Muscle layer of colon (tissue), 2 donors: ENCODE measurements around the gene ZNF480.
"Not testable (repeated sequence)": the region's sequence is repeated elsewhere in the genome, so short reads cannot be mapped to it uniquely, and the experiment has no call there.

Experiments
- H3K27ac ChIP-seq: one replicate; pipeline ENCODE4 v1.7.0; 2013; ENCODE audit warnings: low read depth, mild to moderate bottlenecking, low read length, moderate library complexity
- H3K27me3 ChIP-seq, 2 donors: one replicate each; pipeline ENCODE4 v1.7.0; 2013; ENCODE audit warnings: low read length in 2 of 2, mild to moderate bottlenecking in 2 of 2; ENCODE audit not compliant: insufficient read depth in 2 of 2, control insufficient read depth in 1 of 2
- H3K36me3 ChIP-seq: one replicate; pipeline ENCODE4 v1.7.0; 2013; ENCODE audit warnings: mild to moderate bottlenecking, low read length; ENCODE audit not compliant: insufficient read depth
- H3K4me1 ChIP-seq: one replicate; pipeline ENCODE4 v1.7.0; 2013; ENCODE audit warnings: mild to moderate bottlenecking, low read length; ENCODE audit not compliant: insufficient read depth
- H3K4me3 ChIP-seq, 2 donors: one replicate each; pipeline ENCODE4 v1.7.0; 2013; ENCODE audit warnings: low read length in 2 of 2, low read depth in 1 of 2, mild to moderate bottlenecking in 1 of 2, moderate library complexity in 1 of 2
- H3K9ac ChIP-seq: one replicate; pipeline ENCODE4 v1.7.0; 2013; ENCODE audit warnings: low read length
- H3K9me3 ChIP-seq: one replicate; pipeline ENCODE4 v1.7.0; 2013; ENCODE audit warnings: mild to moderate bottlenecking, low read length
- donor health status: abdominal sarcoma.
- donor health status: Adenocarcinoma of cecum.

ZNF480 gene

DNA sequence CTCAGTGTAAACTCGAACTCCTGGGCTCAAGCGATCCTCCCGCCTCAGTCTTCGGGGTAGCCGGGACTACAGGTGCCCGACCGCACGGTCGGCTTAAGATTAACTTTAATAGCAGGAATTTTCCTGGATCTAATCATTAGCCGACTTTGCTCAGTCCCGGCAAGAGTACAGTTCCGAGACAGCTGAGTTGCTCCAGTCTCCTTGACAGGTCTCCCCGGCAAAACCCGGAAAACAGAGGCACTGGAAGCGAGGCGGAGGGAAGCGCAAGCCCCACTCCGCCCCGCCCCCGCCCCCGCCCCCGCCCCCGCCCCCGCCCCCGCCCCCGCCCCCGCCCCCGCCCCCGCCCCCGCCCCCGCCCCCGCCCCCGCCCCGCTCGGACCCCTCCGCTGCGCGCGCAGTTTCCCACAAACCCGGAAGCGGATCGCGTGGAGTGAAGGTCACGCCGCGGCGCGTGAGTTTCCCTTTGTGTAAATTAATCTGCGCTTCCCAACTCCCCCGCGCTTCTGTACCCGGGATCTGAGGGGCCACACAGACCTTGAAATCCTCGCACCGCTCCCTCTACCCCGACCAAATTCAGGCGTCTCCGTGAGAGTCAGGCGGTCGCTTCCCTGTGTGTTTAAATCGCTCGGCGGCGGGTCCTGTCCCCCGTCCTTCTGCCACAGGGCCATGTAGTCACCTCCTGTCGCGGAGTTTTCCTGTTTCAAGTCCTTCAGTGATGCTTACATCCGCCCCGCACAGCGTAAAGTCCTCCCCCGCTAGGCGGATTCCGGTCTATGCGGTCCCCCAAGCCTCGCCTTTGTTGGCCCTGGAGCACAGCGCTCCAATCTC lies at the start of gene ZNF480:
Gene ZNF480 (plus strand): TSS at position 397 of the 828 bp plus-strand sequence. CDS start 3,244 bp downstream, outside the sequence.
- H3K36me3 ChIP-seq = peaks cover 18% of the 10 kb centered on the region
- H3K27me3 ChIP-seq = no peaks in the 10 kb centered on the region
- peak within 1 kb of the TSS; percentile 72 for H3K27ac ChIP-seq
- H3K4me3 ChIP-seq = peak within 1 kb of the TSS; percentile 92 to 99
- peak within 1 kb of the TSS; percentile 78 for H3K9ac ChIP-seq
- H3K9me3 ChIP-seq = peaks cover 6% of the 10 kb centered on the region
- peaks cover 6% of the 10 kb centered on the region for H3K4me1 ChIP-seq

DNA sequence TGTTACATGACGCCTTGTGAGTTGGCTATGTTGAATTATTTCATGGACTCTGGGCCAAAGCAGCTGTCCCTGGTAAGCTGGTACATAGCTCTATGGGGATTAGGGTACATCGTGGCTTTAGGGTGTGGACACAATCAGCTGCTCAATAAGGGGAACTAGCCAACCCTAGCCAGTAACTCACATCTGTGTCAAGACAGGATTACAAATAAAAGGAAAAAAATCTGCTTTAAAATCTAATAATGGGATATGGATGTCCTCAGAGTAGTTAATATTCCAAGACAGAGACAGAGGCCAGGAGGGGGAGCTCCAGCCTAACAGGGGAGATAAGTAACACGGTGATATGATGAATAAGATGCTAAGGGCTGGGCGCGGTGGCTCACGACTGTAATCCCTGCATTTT lies 48.7 kb upstream of the ZNF480 start:
- Histone ChIP-seq H3K9ac (no peak overlapping the region), H3K4me3 (no peak overlapping the region), H3K27ac (no peak overlapping the region)

DNA sequence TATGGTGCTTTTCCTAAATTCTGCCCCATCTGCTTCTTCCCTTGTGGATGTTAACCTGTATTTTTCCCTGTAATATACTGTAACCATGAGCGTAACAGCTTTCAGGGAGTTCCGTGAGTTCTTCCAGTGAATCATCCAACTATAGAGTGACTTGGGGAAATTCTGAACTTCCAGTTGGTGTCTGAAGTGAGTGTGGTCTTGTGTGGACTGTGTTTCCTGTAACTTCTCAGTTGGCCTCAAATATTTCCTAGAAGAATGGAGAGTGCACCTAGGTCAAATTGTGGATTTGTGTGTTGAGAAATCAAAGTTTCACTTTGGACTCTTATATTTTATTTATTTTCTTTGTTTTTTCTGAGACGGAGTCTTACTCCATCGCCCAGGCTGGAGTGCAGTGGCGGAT lies 38.5 kb upstream of the ZNF480 start:
- no peak overlapping the region for H3K9ac ChIP-seq
- no peaks in the 10 kb centered on the region for H3K9me3 ChIP-seq
- H3K27ac ChIP-seq = no peak overlapping the region
- H3K4me1 ChIP-seq = no peaks in the 10 kb centered on the region
- no peak overlapping the region for H3K4me3 ChIP-seq
- no peaks in the 10 kb centered on the region for H3K36me3 ChIP-seq
- no peaks in the 10 kb centered on the region for H3K27me3 ChIP-seq

More for the DNA sequence above, 48.7 kb upstream of the ZNF480 start:
- H3K27me3 ChIP-seq = no peaks in the 10 kb centered on the region
- H3K9me3 ChIP-seq = no peaks in the 10 kb centered on the region
- H3K36me3 ChIP-seq = no peaks in the 10 kb centered on the region
- no peaks in the 10 kb centered on the region for H3K4me1 ChIP-seq

DNA sequence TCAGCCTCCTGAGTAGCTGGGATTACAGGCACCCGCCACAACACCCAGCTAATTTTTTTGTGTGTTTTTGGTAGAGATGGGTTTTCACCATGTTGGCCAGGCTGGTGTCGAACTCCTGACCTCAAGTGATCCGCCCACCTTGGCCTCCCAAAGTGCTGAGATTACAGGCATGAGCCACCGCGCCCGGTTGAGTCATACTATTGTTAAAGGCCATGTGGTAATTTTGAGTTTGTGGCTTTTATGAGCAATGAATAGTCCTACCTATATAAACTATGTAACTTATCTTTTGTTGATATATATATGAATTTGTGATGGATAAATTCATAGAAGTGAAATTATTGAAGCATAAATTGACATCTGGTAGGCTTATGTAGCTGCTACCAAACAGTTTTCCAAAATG lies 31.4 kb upstream of the ZNF480 start:
- H3K27me3 ChIP-seq, H3K9ac ChIP-seq, H3K36me3 ChIP-seq, H3K4me3 ChIP-seq, H3K4me1 ChIP-seq, H3K9me3 ChIP-seq, H3K27ac ChIP-seq: not testable (repeated sequence)

DNA sequence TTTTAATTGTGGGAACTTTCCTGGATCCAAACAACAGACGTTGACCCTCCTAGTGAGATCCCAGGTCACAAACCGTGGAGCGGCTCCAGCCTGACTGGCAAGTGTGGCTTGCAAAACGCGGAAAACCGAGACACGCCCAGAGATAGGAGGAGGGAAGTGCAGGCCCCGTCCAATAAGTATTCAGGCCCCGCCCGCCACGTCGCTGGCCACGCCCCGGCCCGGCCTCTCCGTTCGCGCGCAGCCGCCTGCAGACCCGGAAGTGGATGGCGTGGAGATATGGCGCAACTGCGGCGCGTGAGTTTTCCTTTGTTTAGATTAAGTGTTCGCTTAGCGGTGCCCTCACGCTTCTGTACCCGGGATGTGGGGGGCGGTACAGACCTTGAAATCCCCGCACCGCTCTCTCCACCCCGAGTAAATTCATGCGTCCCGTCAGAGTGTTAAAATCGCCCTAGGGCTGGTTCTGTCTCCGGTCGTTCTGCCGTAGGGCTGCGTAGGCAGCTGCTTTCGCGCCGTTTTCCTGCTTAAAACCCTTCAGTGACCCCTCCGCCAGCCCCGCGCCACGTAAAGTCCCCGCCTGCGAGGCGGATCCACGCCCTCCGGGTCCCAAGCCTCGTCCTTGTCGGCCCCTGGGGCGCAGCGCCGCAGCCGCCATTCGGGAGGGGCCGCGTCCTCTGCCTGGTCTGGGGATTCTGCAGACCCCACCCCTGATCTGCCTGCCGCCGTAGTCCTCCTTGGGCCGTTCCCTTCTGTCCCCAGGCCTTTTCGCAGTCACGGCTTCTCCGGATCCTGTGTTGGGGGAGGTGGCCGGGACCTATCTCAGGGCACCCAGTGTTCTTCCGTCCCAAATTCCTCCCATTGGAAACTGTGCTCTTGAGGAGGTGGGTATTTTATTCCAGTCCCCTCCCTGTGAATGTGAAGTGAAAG lies 27.4 kb upstream of the ZNF480 start, which contains the start of gene ZNF766:
Gene ZNF766 (plus strand): TSS at position 250 of the 924 bp plus-strand sequence. CDS start 27 bp downstream, at position 277.
- no peaks in the 10 kb centered on the region for H3K9me3 ChIP-seq
- peak within 1 kb of the TSS; percentile 99 for H3K9ac ChIP-seq
- H3K4me3 ChIP-seq = peak within 1 kb of the TSS; percentile 94 to 97
- H3K27ac ChIP-seq = peak within 1 kb of the TSS; percentile 97
- no peaks in the 10 kb centered on the region for H3K27me3 ChIP-seq
- H3K36me3 ChIP-seq = peaks cover 11% of the 10 kb centered on the region
- H3K4me1 ChIP-seq = peaks cover 16% of the 10 kb centered on the region

DNA sequence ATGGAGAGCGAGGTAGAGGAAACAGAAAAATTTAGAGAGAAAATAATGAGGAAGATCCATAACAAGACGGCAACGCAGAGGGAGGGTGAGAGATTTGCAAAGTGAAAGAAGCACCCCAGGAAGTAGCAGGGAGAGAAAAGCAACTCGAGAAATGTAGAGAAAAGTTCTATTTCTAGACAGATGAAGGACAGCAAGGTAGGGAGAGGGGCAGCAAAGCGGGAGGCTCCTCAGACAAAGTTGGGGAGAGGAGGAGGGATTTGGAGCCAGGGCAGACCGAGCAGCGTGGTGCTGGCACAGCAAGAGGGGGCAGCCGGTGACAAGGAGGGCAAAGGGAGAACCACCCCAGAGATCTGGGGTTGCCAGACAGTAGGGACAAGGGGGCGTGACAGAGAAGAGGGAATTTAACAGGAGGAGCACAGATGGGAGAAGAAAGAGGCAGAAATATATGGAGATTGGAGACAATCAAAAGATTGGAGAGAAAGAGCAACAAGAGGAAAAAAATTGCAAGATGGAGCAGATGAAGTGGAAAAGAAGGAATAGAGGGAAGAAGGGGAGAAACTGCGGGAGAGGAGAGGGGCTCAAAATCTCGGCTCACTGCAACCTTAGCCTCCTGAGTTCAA lies 26.6 kb upstream of the ZNF480 start:
- Histone ChIP-seq H3K9me3 (no peaks in the 10 kb centered on the region), H3K36me3 (peaks cover 11% of the 10 kb centered on the region), H3K9ac (peak overlapping the region; percentile 99), H3K27me3 (no peaks in the 10 kb centered on the region), H3K27ac (peak overlapping the region; percentile 97), H3K4me1 (peaks cover 16% of the 10 kb centered on the region), H3K4me3 (peak overlapping the region; percentile 94 to 97)

DNA sequence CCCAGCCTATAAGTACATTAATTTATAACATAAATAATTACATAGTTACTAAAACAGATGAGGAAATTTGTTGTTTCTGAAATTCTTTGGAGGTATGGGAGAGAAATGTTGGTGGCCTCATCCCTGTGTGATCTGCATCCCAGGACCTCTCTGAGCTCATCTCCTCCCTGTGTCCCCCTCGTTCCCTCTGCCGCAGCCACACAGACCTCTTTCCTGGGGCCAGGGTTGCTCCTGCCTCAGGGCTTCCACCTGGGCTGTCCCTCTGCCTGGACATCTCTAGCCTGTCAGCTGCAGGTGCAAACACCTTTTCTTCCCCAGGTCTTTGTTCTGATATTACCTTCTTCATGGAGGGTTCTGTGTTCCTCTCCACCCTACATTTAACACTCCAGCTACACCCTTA lies 23.7 kb upstream of the ZNF480 start:
- Histone ChIP-seq H3K27me3 (no peaks in the 10 kb centered on the region), H3K36me3 (peaks cover 11% of the 10 kb centered on the region), H3K4me1 (peaks cover 16% of the 10 kb centered on the region), H3K9me3 (no peaks in the 10 kb centered on the region), H3K9ac (no peak overlapping the region), H3K27ac (no peak overlapping the region), H3K4me3 (no peak overlapping the region)

DNA sequence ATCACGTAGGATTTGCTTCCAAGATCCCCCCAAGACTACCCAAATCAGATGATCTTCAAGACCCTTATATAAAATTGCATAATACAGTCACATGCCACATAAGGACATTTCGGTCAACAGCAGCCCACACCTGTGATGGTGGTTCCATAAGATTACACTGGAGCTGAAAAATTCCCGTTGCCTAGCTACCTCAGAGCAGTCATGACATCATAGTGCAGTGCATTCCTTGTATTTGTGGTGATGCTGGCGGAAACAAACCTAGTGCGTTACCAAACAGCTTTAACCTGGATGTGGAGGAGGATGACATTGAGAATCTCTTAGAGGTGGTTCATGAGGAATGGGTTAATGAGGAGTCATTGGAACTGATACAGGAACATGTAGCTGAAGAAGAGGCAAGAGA lies 22.8 kb upstream of the ZNF480 start:
- H3K36me3 ChIP-seq = peaks cover 11% of the 10 kb centered on the region
- no peaks in the 10 kb centered on the region for H3K9me3 ChIP-seq

DNA sequence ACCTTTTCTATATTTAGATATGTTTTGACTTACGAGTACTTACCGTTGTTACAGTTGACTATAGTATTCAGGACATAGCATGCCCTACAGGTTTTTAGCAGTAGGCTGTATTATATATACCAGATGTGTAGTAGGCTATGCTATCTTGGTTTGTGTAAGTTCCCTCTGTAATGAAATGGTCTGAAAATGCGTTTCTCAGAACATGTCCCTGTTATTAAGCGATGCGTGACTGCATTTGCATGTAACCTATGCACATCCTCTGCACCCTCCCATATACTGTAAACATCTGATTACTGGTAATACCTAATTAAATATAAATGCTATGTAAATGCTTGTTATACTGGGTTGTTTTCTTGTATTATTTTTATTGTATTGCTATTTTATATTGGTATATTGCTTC lies 21.0 kb upstream of the ZNF480 start:
- peaks cover 6% of the 10 kb centered on the region for H3K4me1 ChIP-seq
- no peak overlapping the region for H3K27ac ChIP-seq
- H3K9me3 ChIP-seq = no peaks in the 10 kb centered on the region
- no peak overlapping the region for H3K9ac ChIP-seq
- no peak overlapping the region for H3K4me3 ChIP-seq
- H3K27me3 ChIP-seq = no peaks in the 10 kb centered on the region
- peaks cover 11% of the 10 kb centered on the region for H3K36me3 ChIP-seq

More for the DNA sequence above, 22.8 kb upstream of the ZNF480 start:
- no peak overlapping the region for H3K4me3 ChIP-seq
- H3K4me1 ChIP-seq = peaks cover 13% of the 10 kb centered on the region
- H3K9ac ChIP-seq = no peak overlapping the region
- H3K27me3 ChIP-seq = no peaks in the 10 kb centered on the region
- H3K27ac ChIP-seq = no peak overlapping the region

DNA sequence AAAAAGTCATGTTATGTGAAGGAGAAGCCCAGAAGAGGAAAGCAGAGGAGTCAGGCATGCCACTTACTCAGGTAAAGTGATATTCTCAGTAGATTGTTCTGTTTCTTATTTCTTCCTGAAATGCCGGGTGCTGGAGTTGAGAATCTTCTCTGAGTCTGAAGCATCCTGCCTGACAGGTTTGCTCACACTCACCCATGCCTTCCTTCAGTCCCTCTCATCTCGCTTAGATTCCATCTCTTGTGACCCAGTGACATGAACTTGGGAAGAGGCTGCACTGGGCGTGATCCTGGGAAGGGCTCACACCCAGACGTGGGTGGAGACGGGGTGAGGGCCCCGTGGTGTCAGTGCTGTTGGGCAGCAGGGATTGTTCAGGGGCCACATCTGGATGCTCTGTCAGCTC lies 19.5 kb upstream of the ZNF480 start:
- Histone ChIP-seq H3K27ac (no peak overlapping the region), H3K9me3 (no peaks in the 10 kb centered on the region), H3K27me3 (no peaks in the 10 kb centered on the region), H3K4me1 (no peaks in the 10 kb centered on the region), H3K9ac (no peak overlapping the region), H3K4me3 (no peak overlapping the region), H3K36me3 (peaks cover 10% of the 10 kb centered on the region)

DNA sequence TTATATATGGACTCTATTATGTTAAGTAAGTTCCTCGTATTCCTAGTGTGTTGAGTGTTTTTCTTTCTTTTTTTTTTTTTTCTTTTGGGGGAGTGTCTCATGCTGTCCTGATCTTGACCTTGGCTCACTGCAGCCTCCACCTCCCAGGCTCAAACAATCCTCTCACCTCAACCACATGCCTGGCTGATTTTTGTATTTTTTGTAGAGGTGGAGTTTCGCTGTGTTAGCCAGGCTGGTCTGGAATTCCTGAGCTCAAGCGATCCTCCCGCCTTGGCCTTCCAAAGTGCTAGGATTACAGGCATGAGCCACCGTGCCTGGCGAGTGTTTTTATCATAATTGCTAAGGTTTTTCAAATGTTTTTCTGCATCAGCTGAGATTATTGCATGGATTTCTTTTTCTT lies 10.7 kb upstream of the ZNF480 start:
- no peaks in the 10 kb centered on the region for H3K4me1 ChIP-seq
- no peaks in the 10 kb centered on the region for H3K27me3 ChIP-seq
- peaks cover 48% of the 10 kb centered on the region for H3K36me3 ChIP-seq
- H3K9ac ChIP-seq = no peak overlapping the region
- H3K9me3 ChIP-seq = no peaks in the 10 kb centered on the region
- no peak overlapping the region for H3K4me3 ChIP-seq
- H3K27ac ChIP-seq = no peak overlapping the region
